ENCODE measurements around the gene RAP2B.
"Not testable (repeated sequence)": the region's sequence is repeated elsewhere in the genome, so short reads cannot be mapped to it uniquely, and the experiment has no call there.

The RAP2B gene
- total RNA-seq, result 66.4 to 222 (median 81.8) reads per million in 3 experiments

DNA sequence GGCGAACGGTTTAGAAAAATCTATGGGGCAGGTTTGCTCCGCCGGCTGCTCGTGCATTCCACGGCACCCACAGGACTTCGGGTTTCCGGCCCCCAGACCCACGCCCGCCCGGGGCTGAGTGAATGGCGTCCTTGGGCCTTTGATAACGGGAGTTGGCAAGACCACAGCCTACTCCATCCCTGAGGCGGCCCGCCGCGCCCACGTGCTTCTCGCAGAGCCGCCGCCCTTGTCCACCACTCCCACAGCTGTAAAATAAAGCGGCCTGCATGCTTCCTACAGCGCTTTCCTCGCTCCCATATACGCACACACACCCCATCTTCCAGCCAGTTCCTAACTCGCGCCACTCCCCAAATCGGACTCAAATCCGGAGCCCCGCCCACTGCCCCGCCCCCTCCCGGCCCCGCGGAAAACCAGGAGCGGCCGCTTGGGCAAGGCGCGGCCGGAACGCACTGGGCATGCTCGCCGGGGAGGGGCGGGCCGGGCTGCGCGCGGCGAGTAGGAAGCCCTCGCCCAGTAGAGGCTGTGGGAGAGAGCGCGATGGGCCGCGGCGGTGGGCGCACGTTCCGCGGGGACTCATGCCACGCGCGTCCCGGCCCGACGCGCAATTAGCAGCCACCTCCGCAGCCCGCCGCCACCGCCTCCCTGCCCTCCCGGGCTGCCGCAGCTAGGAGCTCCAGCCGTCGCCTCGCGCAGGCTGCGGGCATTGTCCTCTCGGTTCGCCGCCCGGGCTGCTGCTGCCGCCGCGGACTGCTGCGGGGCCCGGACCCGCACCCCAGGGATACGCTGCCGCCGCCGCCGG is at the start of gene RAP2B:
RAP2B (plus strand) TSS at position 513 of the 799 bp plus-strand sequence. CDS start 468 bp downstream, outside the sequence.
- DNase-seq, result peak; percentile 87

DNA sequence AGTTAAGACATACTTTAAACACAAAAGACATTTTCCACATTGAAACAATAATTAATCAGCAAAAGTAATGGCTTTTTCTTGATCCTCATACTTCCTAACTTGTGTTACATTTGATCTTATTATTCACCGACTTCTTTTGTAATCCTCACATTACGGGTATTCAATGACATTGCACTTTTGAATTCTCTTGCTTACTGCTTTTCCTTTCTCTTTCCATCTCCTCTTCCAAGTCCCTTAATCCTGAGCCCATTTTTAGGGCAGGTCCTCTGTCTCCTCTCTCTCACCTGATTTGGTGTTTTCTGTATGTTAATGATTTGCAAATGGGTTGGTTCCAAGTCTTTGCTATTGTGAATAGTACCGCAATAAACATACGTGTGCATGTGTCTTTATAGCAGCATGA is 48.5 kb upstream of the RAP2B start:
- DNase-seq, result no peak

DNA sequence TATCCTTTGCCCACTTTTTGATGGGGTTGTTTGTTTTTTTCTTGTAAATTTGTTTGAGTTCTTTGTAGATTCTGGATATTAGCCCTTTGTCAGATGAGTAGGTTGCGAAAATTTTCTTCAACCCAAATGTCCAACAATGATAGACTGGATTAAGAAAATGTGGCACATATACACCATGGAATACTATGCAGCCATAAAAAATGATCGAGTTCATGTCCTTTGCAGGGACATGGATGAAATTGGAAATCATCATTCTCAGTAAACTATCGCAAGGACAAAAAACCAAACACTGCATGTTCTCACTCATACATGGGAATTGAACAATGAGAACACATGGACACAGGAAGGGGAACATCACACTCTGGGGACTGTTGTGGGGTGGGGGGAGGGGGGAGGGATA is 47.8 kb upstream of the RAP2B start:
- DNase-seq, result not testable (repeated sequence)

DNA sequence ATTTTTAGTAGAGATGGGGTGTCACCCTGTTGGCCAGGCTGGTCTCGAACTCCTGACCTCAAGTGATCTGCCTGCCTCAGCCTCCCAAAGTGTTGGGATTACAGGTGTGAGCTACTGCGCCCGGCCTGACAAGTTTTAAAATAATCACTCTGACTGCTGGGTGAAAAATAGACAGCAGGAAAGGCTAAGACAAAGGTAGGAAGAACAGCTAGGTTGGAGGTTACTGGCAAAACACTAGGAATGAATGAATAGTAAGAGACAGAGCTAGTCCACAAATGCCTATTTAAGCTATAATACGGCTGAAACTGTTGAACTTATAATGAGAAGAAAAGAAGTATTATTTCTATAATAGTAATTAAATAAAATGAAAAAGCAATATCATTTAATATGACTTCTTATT is 46.7 kb upstream of the RAP2B start:
- DNase-seq, result no peak

DNA sequence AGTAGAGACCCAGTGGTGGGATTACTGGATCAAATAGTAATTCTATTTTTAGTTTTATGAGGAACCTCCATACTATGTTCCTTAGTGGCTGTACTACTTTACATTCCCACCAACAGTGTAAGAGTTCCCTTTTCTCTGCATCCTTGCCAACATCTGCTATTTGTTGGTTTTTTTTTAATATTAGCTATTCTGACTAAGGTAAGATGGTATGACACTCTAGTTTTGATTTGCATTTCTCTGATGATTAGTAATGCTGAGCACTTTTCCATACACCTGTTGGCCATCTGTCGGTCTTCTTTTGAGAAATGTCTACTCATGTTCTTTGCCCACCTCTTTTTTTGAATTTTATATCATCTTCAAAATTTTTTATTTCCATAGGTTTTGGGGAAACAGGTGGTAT is 34.2 kb upstream of the RAP2B start:
- DNase-seq, result no peak

DNA sequence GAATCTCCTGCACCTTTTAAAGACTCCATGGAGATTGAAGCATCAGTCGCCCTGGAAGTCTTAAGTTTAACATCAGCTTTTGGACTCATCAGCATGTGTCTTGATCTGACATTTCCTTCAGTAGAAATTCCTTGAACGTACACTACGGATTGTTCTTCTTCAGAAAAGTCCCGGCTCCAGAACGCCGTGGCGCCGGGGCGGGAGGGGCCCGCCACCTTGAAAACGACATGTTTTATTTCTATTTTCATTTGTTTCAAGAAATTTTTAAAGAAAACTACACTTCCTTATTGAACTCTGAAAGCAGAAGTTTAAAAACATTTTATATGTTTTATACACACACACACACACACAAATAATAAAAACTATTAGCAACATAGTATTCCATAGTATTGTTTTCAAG is 32.6 kb upstream of the RAP2B start:
- DNase-seq, result no peak

DNA sequence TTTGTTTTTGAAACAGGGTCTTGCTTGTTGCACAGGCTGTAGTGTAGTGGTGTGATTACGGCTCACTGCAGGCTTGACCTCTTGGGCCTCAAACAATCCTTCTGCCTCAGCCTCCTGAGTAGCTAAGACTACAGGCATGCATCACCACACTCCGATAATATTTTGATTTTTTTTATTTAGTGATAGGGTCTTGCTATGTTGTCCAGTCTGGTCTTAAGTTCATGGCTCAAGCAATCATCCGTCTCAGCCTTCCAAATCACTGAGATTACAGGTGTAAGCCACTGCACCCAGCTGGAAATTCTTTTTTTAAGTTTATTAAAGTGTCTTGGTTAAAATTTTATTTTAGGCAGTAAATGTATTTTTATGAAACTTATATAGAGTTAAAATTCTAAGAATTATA is 32.2 kb upstream of the RAP2B start:
- no peak for DNase-seq

DNA sequence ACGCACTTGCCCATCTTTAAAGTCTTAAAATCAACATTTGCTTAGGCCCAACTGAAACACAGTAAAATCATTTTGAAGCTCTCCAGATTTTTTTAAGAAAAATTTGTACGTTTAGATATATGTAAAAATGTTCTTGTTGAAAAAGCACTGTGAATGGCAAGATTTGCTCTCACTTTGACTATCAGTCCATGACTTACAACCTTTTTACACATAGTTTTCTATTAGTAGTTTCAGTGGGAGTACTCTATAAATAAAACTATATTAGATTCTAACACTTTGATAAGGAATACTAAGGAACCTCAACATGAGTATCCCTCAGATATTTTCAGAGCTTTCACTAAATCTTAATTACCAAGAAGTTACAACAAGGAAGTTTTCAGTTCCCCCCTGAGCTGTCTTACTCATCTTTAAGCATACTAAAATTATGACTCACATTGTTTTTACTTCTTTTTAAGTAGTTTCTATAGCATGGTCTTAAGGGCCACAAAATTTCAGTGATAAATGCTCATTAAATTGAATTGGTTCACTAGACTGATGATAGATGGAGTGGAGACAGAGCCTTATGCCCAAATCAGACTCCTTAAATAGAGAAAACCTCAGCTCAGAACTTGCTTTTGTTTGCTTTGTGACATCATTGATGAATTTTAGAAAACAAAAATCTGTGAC is 31.6 kb upstream of the RAP2B start:
- DNase-seq, result no peak

DNA sequence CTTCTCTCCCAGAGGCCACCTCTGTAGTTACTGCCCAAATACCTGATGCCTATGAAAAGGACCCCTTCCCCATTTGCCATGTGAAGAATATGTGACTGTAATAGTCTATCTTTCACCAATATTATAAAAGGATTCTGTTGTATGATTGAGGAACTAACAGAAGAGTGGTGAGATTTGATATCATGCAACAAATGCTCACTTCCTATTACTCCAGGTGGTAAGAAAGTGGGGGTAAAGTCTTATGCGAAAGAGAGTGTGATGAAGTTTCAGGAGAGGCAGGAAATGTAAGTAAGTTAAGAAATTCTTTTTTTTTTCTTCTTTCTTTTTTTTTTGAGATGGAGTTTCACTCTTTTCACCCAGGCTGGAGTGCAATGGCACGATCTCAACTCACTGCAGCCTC is 24.4 kb upstream of the RAP2B start:
- DNase-seq, result no peak

DNA sequence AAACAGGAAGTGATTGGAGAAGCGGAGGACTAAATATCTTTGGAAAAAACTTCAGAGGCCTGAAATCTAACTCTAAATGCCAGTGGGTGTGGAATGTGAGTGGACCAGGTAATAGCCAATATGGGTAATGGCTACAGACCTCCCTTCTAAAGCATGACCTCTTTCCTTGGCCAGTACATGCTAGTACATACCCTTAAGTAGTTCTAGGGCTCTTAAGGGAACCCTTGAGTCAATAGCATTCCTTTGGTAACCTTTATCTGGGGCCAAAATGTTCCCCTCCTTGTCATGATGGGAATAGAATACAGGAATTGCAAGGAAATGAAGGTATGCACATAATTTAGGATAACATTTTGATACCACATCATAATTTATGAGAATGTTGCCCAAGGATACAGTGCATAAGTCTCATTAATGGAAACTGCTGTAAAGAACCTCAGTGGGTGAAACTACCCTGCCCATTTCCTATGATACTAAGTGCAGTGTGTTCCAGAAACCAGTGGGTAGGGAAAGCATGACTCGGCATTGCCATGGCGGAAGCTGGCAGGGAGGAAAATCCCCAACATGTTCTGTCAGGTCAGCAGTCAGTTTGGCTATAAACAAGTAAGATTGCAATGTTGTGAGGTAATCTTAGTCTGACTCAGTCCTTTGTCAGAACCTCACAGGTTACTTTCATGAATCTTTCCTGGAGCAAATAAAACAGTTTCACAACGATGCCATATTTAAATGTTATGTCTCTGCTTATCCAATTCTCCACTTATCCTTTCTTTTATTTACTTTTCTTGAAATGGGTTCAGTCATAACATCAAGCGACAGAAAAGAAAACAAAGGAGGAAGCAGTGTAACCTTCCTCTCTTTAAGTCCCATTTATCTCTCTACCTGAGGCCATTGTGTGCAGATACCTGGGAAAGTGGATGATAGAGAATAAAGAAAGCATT is 23.5 kb upstream of the RAP2B start:
- DNase-seq, result no peak

DNA sequence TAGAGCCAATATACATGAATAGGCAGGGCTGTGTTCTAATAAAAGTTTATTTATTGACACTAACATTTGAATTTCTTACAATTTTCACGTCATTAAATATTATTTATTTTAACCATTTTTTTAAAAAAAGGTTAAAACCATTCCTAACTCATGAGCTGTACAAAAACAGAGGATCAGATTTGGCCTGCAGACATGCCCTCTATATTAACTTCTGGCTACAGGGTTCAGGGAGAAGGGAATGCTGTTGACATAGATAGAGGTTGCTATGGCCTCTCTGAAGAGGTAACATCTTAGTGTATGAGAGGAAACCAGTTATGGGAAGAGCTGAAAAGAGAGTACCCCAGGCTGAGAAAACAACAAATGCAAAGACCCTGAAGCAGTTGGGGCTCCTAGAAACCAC is 19.1 kb upstream of the RAP2B start:
- no peak for DNase-seq

DNA sequence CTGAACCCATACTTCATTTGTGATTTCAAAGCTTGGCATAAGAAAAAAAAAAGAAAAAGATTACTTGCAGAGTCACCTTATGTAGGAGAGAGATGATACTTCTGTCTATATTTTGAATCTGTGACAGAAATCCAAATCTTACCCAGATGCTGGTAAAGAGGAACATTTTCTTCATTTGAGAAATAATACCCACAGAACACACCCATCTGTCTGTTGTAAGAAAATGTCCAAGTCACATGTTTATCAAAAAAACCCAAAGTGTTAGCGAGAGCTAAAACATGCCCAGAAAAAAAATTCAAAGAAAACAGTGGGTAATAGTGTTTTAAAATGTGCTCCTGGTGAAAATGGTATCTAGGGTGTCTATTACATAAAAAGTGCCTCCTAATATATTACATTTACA is 18.0 kb upstream of the RAP2B start:
- DNase-seq, result no peak

DNA sequence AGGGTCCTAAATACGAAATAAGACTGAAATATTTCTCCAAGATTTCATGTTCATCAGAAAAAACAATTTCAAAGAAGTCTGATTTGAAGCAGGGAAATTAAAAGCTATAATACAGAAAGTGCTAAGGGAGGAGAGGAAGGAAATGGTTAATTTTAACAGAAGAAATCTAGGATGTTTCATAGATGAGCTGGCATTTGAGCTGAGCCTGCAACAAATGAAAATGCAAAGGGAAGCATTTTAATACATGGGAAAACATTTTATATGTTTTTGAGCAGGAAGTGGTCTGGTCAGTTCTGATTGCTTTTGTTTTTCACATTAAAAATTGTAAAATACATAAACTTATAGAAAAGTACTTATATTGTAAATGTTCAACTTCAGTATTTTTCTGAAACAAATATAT is 17.2 kb upstream of the RAP2B start:
- DNase-seq, result no peak

DNA sequence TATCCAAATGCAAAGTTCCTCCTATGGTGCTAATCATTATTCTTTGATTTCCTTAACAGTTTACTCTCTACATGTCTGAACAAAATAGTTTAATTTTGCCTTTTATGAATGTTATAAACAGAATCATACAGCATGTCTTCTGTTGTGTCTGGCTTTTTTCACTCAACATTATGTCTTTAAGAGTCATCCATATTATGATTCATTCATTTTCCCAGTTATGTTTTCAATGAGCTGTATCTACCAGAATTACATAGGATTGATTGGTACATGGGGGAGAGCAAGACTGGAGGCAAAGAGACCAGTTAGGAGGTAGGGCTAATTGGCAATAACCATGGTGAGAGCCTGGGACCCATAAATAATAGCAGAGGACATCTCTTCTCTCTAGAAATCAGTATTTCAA is 16.6 kb upstream of the RAP2B start:
- DNase-seq, result no peak

DNA sequence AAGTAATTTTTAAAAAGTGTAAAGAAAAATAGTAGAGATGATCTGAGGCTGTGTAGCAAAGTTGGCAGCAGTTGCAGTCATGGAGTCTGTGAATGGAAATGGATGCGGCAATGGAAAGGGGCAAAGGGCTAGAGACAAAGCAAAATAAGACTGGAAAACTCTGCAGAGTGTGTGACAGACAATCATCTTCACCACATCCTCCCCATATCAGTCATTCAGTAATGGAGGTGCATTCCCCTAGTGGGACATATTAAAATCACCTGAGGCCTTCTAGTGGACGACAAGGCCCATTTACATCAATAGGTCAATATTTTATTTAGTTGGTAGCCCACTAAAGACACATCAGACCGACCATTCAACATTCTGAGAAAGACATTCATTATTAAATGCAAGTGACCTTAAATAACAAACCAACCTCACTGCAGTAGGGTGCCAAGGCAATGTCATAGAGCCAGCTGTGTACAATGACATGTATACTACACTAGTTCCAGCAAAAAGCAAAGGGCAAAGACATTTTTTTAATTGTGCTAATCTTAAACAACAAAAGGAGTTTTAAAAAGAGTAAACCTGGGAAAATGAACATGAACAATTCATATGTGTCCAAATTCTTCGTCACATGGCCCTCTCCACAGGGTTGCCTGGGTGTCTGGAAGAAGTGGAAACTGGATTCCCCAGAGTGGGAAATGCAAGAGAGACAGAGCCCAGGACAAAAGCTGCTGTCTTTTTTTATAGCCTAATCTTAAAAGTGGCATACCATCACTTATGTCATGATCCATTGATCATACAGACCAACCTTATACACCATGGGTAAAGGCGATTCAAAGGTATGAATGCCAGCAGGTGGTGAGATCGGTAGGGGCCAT is 15.6 kb upstream of the RAP2B start:
- no peak for DNase-seq

DNA sequence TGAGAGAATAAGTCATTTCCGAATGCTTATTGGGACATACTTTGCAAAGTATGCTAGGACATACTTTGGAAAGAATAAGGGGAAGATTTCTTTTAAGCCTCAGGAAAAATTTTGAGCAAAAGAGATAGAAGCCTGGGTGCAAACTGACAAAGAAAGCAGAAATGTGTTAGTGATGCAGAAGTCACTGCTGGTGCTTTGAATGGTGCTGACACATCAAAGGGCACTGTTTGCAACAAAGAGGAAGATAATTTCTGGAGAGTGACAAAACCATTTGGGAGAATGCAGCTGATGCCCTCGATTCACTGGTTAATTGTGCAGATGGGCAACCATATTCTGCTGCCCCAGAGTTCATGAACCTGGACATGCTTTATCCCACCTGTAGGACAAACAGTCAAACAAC is 11.0 kb upstream of the RAP2B start:
- DNase-seq, result no peak

DNA sequence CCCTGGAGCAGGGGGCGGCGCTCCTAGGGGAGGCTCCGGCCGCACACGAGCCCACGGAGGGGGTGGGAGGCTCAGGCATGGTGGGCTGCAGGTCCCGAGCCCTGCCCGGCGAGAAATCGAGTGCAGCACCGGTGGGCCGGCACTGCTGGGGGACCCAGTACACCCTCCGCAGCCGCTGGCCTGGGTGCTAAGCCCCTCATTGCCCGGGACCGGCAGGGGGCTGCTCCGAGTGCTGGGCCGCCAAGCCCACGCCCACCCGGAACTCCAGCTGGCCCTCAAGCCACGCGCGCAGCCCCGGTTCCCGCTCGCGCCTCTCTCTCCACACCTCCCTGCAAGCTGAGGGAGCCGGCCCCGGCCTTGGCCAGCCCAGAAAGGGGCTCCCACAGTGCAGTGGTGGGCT is 6.2 kb upstream of the RAP2B start:
- DNase-seq, result not testable (repeated sequence)

DNA sequence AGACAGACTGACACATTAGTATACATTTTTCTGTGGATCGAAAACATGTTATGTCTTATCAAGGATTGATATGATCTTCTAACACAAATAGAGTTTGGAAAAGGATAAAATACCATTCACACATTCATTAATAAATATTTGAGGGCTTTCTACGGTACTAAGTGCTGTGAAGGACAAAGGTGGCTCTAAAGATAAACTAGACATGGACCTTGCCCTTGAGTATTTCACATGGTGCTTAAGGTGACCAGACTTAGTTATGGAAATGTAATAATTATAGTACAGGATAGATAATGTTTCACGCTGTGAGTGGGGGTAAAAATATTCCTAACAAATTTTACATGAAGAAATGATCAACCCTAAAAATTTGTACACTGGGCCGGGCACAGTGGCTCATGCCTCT is 3.8 kb upstream of the RAP2B start:
- DNase-seq, result no peak

DNA sequence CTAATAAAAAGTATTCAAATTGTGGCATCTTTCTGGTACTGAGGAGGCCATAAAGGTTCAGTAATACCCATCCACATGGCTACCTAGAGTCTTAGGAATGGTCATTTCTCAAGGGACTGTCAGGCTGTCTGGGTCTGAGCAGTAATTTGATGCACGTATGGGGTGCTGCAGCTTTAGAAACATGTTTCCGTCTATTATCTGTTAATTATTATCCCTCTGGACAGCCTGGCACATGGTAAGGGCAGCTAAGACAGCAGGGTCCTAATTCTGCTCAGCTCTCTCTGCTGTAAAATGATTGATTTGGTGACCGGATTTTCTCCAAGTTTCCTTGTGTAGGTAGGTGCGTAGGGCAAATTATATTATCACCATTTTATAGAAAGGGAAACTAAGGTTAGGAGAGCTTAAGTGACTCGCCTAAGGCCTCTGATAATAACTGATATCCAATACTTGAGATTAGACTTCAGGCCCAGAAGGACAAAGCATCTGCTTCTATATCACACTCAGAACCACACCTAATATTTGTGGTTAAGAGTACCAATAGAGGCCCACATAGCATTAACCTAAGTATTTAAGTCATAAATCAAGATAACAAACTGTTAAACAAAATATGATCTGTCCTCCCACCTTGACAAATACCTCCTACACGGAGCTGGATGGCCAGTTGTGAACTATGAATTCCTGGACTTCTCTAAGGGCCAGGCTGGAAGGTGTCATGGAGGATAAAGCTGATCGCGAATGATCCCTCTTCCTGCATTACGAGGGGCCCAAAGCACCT is 2.9 kb upstream of the RAP2B start:
- DNase-seq, result no peak

DNA sequence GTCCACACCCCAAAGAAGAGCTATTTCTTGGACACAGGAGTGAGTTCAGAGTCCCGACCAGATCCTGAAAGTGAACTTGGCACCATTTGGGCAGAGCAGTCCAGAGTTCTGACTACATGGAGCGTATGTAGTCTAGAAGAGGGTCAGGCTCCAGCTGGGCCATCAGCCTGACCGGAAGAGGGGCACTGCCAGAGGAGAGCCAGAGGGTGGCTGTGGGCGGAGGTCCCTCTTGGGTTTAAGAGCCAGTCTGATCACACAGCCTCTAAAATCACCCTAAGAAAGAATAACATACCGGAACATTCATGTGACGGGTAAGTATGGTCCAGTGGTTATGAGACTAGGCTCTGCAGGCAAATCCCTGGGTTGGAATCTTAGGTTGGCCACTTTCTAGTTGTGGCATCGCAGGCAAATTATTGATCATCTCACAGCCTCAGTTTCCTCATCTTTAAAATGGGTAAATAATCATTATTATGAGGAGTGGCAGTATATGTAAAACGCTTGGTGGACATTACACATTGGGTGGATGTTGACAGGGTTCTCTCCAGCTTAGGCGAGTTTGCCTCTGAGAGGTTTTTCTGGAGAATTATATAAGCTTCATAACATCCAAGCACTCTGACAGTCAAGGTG is 2.1 kb upstream of the RAP2B start:
- no peak for DNase-seq
